ENCODE data around the gene TFCP2L1.
"Not testable (repeated sequence)": the region's sequence is repeated elsewhere in the genome, so short reads cannot be mapped to it uniquely, and the experiment has no call there.

TFCP2L1 gene, protein sequence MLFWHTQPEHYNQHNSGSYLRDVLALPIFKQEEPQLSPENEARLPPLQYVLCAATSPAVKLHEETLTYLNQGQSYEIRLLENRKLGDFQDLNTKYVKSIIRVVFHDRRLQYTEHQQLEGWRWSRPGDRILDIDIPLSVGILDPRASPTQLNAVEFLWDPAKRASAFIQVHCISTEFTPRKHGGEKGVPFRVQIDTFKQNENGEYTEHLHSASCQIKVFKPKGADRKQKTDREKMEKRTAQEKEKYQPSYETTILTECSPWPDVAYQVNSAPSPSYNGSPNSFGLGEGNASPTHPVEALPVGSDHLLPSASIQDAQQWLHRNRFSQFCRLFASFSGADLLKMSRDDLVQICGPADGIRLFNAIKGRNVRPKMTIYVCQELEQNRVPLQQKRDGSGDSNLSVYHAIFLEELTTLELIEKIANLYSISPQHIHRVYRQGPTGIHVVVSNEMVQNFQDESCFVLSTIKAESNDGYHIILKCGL

GRCh38 chr2:121284463-121285449 lies at the start of gene TFCP2L1:
TFCP2L1 (minus strand) TSS chr2:121285202; CDS start chr2:121285109, 93 bp downstream.
- no peak for DNase-seq (ENCODE audit: low spot score)

GRCh38 chr2:121333834-121334558 lies 49.0 kb upstream of the TFCP2L1 start:
- DNase-seq (ENCODE audit: low spot score), result no peak

GRCh38 chr2:121333231-121333630 lies 48.2 kb upstream of the TFCP2L1 start:
- DNase-seq (ENCODE audit: low spot score), result no peak

DNA sequence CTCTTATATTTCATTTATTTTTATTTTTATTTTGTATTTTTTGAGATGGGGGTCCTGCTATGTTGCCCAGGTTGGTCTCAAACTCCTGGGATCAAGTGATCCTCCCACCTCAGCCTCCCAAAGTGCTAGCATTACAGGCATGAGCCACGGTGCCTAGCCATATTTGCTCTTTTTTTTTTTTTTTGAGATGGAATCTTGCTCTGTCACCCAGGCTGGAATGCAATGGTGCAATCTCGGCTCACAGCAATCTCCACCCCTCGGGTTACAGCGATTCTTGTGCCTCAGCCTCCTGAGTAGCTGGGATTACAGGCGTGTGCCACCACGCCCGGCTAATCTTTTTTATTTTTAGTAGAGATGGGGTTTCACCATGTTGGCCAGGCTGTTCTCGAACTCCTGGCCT lies 46.3 kb upstream of the TFCP2L1 start:
- DNase-seq (ENCODE audit: low spot score), result not testable (repeated sequence)

GRCh38 chr2:121330921-121331320 lies 45.9 kb upstream of the TFCP2L1 start:
- DNase-seq (ENCODE audit: low spot score), result no peak

DNA sequence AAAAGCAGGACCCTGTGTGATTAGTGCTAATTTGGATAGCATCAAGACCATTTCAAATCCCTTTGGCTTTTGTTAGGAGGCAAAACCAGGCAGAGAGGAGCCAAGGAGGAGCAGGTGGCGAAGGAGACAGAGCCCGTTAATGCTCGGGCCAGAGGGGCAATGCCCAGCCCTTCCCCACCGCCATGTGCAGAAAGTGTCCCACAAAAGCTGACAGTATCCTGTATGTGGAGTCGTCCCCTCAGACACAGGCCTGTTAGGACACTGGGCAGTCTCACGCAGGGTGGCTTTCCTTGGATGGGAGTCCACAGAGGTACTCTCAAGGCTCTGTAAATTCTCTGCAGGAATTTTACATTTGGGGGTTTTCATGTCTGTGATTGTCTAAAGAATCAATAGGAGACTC lies 44.8 kb upstream of the TFCP2L1 start:
- no peak for DNase-seq (ENCODE audit: low spot score)

DNA sequence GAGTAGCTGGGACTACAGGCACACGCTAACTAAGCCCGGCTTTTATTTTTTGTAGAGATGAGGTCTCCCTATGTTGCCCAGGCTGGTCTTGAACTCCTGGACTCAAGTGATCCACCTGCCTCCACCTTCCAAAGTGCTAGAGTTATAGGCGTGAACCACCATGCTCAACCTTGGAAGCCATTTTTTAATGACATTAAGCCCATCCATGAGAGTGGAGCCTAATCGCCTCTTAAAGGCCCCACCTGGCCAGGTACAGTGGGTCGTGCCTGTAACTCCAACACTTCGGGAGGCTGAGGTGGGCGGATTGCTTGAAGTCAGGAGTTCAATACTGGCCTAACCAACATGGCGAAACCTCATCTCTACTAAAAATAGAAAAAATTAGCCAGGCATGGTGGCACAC lies 41.6 kb upstream of the TFCP2L1 start:
- no peak for DNase-seq (ENCODE audit: low spot score)

GRCh38 chr2:121324601-121325000 lies 39.6 kb upstream of the TFCP2L1 start:
- no peak for DNase-seq (ENCODE audit: low spot score)

DNA sequence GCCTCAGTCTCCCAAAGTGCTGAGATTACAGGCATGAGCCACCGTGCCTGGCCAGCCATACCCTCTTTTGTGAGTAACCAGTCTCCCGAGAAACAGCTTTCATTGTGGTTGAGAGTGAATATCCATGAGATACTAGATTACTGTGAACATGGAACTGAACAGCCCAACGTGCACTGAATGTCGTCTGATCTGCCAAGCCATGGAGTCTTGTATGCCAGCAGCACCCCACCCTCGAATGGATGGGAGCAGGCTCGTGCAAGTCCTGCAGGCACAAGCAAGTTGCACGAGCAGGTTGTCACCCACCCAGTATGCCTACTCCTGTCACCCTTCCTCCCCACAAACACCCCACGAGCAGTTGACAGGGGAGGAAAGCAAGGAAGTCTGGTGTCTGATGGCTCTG lies 36.5 kb upstream of the TFCP2L1 start:
- DNase-seq (ENCODE audit: low spot score), result no peak

GRCh38 chr2:121319941-121320340 lies 34.9 kb upstream of the TFCP2L1 start:
- no peak for DNase-seq (ENCODE audit: low spot score)

DNA sequence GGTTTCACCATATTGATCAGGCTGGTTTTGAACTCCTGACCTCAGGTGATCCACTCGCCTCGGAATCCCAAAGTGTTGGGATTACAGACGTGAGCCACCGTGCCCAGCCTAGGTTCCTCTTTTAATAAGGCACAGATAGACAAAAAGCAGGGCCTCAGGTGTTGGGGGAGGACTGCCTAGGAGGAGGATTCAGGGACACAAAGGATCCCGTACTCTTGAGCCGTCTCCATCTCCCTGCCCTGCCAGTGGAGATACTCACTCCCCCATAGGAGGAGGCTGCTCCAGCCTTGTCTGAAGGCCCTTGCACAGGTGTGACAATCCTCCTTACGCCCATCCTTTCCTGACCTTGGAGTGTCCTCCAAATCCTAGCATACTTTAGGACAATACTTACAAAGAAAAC lies 32.0 kb upstream of the TFCP2L1 start:
- no peak for DNase-seq (ENCODE audit: low spot score)

DNA sequence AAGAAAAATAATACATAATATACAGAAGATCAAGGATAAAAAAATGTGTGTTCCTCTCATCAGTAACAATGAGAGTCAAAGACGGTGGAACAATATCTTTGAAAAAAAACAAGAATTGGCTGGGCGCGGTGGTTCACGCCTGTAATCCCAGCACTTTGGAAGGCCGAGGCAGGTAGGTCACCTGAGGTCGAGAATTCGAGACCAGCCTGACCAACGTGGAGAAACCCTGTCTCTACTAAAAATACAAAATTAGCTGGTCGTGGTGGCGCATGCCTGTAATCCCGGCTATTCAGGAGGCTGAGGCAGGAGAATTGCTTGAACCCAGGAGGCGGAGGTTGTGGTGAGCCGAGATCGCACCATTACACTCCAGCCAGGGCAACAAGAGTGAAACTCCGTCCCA lies 28.7 kb upstream of the TFCP2L1 start:
- not testable (repeated sequence) for DNase-seq (ENCODE audit: low spot score)

DNA sequence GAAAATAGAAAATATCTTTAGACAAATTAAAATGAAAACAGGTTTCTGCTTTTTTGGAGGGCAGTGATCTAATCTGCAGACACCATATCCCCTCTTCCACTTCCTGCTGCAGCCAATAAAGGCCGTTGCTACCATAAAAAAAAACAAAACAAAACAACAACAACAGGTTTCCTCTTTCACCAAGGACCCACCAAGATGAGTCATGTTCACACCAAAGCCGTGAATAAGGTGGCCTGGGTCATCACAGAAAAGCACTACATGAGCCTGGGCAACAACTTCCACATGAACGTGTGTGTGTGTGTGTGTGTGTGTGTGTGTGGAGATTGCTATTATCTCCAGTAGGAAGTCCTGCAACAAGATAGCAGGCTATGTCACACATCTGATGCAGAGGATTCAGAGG lies 24.8 kb upstream of the TFCP2L1 start:
- DNase-seq (ENCODE audit: low spot score), result no peak

DNA sequence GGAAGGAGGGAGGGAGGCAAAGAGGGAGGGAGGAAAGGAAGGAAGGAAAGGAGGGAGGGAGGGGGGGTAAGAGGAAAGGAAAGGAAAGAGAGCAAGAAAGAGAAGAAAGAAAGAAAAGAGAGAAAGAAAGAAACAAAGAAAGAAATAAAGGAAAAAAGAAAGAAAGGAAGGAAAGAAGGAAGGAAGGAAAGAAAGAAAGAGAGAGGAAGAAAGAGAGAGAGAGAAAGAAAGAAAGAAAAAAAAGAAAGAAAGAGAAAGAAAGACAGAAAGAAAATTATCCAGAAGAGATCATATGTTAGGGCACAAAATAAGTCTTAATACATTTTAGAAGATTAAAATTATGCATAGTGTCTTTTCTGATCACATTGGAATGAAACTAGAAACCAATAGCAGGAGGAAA lies 24.3 kb upstream of the TFCP2L1 start:
- DNase-seq (ENCODE audit: low spot score), result no peak

- DNase-seq (ENCODE audit: low spot score), result no peak
These were observed 22.0 kb upstream of the TFCP2L1 start for GRCh38 chr2:121307048-121307447.

GRCh38 chr2:121304941-121305340 lies 19.9 kb upstream of the TFCP2L1 start:
- no peak for DNase-seq (ENCODE audit: low spot score)

DNA sequence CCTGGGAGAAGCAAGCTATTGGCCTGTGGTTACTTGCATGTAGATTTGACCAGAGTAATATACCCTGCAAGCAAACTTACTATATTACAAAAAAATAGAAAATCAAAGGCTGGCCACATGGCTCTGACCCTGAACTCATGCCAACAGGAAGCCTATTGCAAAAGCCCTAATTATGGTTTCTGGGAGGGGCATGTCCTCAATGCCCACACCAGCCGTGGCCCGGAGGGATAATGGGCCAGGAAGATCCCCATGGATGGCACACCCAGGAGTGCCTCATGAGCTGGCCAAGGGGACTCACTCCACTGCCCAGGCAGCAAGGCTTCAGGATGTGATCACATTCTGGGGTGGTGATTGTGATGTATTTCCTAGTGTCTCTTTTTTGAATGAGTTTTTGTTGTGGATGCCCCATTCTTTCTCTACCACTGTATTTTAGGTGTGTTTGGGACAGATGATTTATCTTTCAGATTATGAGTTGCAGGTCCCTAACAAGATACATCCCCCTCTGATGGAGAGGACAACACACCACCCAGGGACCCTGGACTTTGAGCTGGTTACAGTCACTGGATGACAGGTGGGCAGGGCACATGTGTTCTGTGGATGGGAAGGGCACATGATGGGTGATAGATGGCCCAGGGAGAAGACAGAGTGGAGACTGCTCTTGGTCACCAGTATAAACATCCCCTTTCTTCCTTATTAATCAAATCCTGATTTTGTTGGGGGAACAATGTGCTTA lies 18.7 kb upstream of the TFCP2L1 start:
- DNase-seq (ENCODE audit: low spot score), result no peak

GRCh38 chr2:121301190-121301589 lies 16.2 kb upstream of the TFCP2L1 start:
- not testable (repeated sequence) for DNase-seq (ENCODE audit: low spot score)

DNA sequence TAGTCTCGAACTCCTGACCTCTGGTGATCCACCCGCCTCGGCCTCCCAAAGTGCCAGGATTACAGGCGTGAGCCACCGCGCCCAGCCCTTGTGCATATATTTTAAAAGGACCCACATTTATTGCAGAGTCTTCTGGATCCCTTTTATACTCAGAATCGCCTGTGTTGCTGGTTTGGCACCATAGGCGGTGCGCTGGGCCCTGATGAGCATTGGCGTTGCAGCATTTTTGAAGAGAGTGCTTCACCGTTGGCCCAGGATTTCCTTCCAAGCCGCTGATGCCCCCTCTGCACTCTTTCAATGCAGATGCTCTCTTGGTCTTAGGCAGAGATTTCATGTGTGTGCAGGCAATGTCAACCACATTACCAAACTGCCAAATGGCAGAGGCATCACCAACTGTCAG lies 13.5 kb upstream of the TFCP2L1 start:
- DNase-seq (ENCODE audit: low spot score), result no peak

DNA sequence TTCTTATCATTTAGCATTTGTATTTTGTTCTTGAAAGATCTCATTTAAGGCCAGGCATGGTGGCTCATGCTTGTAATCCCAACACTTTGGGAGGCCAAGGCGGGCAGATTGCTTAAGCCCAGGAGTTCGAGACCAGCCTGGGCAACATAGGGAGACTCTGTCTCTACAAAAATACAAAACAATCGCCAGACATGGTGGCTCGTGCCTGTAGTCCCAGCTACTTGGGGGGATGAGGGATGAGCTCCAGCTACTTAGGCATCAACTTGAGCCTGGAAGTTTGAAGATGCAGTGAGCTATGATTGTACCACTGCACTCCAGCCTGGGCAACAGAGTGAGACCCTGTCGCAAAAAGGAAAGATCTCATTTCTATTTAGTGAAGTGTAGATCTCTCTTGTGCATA lies 12.9 kb upstream of the TFCP2L1 start:
- DNase-seq (ENCODE audit: low spot score), result not testable (repeated sequence)

- no peak for DNase-seq (ENCODE audit: low spot score)
These were observed 12.3 kb upstream of the TFCP2L1 start for GRCh38 chr2:121297217-121297830.

All from CD4-positive, alpha-beta T cell treated with Interleukin-6 at 100 ng/mL for 8 hours (primary cell).